SU-DHL-6 (cell line): ENCODE measurements around the gene FAM171A1.

Source experiments
- H2AFZ ChIP-seq: fragments of 200-600 bp; sonication (generic); 2 replicates; pipeline ENCODE4 v1.6.1; 2014; ENCODE audit warnings: low read depth, mild to moderate bottlenecking, moderate library complexity, mixed read lengths, antibody characterized with exemption, low read length; ENCODE audit not compliant: severe bottlenecking
- H3F3A ChIP-seq: fragments of 200-600 bp; shearing (Covaris generic); 2 replicates; pipeline ENCODE4 v1.6.0; 2016; ENCODE audit warnings: antibody characterized with exemption, mild to moderate bottlenecking; ENCODE audit not compliant: insufficient read depth
- H3K27ac ChIP-seq: fragments of 200-600 bp; sonication (generic); 2 replicates; pipeline ENCODE4 v1.5.1; 2016; ENCODE audit warnings: low read depth, mild to moderate bottlenecking, low read length, moderate library complexity, mixed read lengths
- H3K27me3 ChIP-seq: fragments of 200-600 bp; sonication (generic), shearing (Covaris generic); 2 replicates; pipeline ENCODE4 v1.6.0; 2014; ENCODE audit warnings: mild to moderate bottlenecking, low read length
- H3K36me3 ChIP-seq: fragments of 200-600 bp; sonication (generic); 2 replicates; pipeline ENCODE4 v1.6.1; 2014; ENCODE audit warnings: mild to moderate bottlenecking, low read length, mixed read lengths
- H3K4me2 ChIP-seq: fragments of 300-600, 200-600 bp; shearing (Covaris generic), sonication (generic); 2 replicates; pipeline ENCODE4 v1.6.0; 2014; ENCODE audit warnings: low read length, low read depth, mild to moderate bottlenecking; ENCODE audit not compliant: poor library complexity, severe bottlenecking
- H3K4me3 ChIP-seq: fragments of 200-600 bp; sonication (generic); 2 replicates; pipeline ENCODE4 v1.5.1; 2014; ENCODE audit warnings: antibody characterized with exemption, low read length, mild to moderate bottlenecking, mixed read lengths; ENCODE audit not compliant: insufficient read depth, poor library complexity, severe bottlenecking
- H3K79me2 ChIP-seq: fragments of 200-600 bp; sonication (generic); 2 replicates; pipeline ENCODE4 v1.6.1; 2014; ENCODE audit warnings: mild to moderate bottlenecking, low read length, moderate library complexity; ENCODE audit not compliant: insufficient read depth
- H3K9ac ChIP-seq: fragments of 200-600 bp; sonication (generic); 2 replicates; pipeline ENCODE4 v1.7.0; 2014; ENCODE audit warnings: mild to moderate bottlenecking, low read length
- H3K9me2 ChIP-seq: fragments of 200-600 bp; sonication (generic); replicated peaks from 2 replicates; pipeline ENCODE4 v1.6.1; 2014; ENCODE audit warnings: low read length; ENCODE audit not compliant: insufficient read depth
- H3K9me3 ChIP-seq: fragments of 200-600 bp; sonication (generic); 2 replicates; pipeline ENCODE4 v1.6.1; 2014; ENCODE audit warnings: low read length, mixed read lengths; ENCODE audit not compliant: insufficient read depth
- H4K20me1 ChIP-seq: fragments of 200-600 bp; sonication (generic); 2 replicates; pipeline ENCODE4 v1.6.1; 2014; ENCODE audit warnings: low read depth, mild to moderate bottlenecking, antibody characterized with exemption, low read length, moderate library complexity, mixed read lengths
- EZH2phosphoT487 ChIP-seq: fragments of 200-600 bp; sonication (generic), shearing (Covaris generic); conservative IDR thresholded peaks from 2 replicates; pipeline ENCODE4 v1.6.1; 2018; ENCODE audit warnings: mild to moderate bottlenecking, antibody characterized with exemption, low read length, moderate library complexity, mixed read lengths
- TF ChIP-seq, protein P1 (sequence below): fragments of 200-600 bp; sonication (generic); IDR thresholded peaks from one replicate; pipeline ENCODE4 v1.5.1; 2017; ENCODE audit warnings: antibody characterized with exemption, mild to moderate bottlenecking, low read length, moderate library complexity; ENCODE audit not compliant: insufficient read depth, poor library complexity, severe bottlenecking

Gene FAM171A1

DNA sequence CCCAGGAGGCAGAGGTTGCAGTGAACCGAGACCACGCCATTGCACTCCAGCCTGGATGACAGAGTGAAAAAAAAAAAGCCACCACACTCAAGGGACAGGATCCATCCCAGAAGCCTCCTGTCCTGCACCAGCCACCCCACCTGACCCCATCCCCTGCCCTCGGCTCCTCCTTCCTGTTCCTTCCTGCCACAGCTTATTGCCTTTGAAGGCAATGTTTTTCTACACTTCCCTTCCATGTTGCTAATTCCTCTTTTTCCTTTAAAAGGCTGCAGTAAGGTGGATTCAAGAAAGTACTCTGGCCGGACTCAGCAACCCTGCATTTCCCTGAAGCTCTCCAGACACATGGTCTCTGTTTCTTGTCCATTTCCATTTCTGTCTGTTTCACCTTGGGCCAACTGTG lies 80.9 kb downstream of the FAM171A1 start:
- Histone ChIP-seq H3K9ac (no peak overlapping the region), H2AFZ (no peak overlapping the region), H3K27me3 (no peaks in the 10 kb centered on the region)

DNA sequence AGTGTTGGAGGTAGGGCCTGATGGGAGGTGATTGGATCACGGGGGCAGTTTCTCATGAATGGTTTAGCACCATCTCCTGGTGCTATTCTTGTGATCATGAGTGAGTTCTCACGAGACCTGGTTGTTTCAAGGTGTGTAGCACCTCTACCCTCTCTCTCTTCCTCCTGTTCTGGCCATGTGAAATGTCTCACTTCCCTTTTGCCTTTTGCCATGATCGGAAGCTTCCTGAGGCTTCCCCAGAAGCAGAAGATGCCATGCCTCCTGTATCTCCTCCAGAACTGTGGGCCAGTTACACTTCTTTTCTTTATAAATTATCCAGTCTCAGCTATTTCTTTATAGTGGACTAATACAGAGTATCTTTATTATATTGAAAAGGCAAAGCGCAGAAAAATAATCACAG lies 90.1 kb downstream of the FAM171A1 start:
- H3K9me2 ChIP-seq = no peaks in the 10 kb centered on the region
- no peaks in the 10 kb centered on the region for H3K9me3 ChIP-seq
- no peaks in the 10 kb centered on the region for H3K79me2 ChIP-seq
- no peak overlapping the region for H2AFZ ChIP-seq
- H3K27me3 ChIP-seq = no peaks in the 10 kb centered on the region
- H3K4me3 ChIP-seq = no peak overlapping the region
- no peaks in the 10 kb centered on the region for H3F3A ChIP-seq
- no peaks in the 10 kb centered on the region for H3K36me3 ChIP-seq
- no peak overlapping the region for H3K4me2 ChIP-seq
- H4K20me1 ChIP-seq = no peaks in the 10 kb centered on the region
- no peak overlapping the region for H3K27ac ChIP-seq
- TF ChIP-seq EZH2phosphoT487 = no peak
- TF ChIP-seq, protein P1, sequence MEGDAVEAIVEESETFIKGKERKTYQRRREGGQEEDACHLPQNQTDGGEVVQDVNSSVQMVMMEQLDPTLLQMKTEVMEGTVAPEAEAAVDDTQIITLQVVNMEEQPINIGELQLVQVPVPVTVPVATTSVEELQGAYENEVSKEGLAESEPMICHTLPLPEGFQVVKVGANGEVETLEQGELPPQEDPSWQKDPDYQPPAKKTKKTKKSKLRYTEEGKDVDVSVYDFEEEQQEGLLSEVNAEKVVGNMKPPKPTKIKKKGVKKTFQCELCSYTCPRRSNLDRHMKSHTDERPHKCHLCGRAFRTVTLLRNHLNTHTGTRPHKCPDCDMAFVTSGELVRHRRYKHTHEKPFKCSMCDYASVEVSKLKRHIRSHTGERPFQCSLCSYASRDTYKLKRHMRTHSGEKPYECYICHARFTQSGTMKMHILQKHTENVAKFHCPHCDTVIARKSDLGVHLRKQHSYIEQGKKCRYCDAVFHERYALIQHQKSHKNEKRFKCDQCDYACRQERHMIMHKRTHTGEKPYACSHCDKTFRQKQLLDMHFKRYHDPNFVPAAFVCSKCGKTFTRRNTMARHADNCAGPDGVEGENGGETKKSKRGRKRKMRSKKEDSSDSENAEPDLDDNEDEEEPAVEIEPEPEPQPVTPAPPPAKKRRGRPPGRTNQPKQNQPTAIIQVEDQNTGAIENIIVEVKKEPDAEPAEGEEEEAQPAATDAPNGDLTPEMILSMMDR = no peak
- no peak overlapping the region for H3K9ac ChIP-seq

More for the DNA sequence above, 80.9 kb downstream of the FAM171A1 start:
- H3K9me2 ChIP-seq = no peaks in the 10 kb centered on the region
- no peak overlapping the region for H3K27ac ChIP-seq
- H3K4me3 ChIP-seq = no peak overlapping the region
- no peaks in the 10 kb centered on the region for H4K20me1 ChIP-seq
- no peak for TF ChIP-seq EZH2phosphoT487
- TF ChIP-seq, protein P1 = no peak
- no peak overlapping the region for H3K4me2 ChIP-seq
- no peaks in the 10 kb centered on the region for H3K9me3 ChIP-seq
- no peaks in the 10 kb centered on the region for H3K36me3 ChIP-seq
- H3K79me2 ChIP-seq = no peaks in the 10 kb centered on the region
- no peaks in the 10 kb centered on the region for H3F3A ChIP-seq

DNA sequence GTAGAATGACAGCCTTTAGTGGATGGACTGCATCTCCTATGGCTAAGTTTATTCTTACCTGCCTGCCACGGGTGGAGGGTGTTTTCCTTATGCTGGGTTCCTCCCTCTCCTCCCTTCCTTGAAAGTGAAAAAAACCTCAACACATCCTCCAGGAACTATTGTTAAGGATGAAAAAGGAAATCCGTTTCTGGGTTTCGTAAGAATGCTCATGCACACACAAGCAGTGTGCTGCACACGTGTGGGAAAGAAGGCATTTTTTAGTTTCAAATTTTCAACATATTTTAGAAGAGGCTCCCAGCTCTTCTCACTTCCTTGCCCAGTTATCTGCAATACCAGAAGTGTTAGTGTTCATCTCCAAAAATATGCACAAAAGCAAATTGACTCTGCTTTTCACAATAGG lies 90.6 kb downstream of the FAM171A1 start:
- no peaks in the 10 kb centered on the region for H3F3A ChIP-seq
- H3K27ac ChIP-seq = no peak overlapping the region
- H3K79me2 ChIP-seq = no peaks in the 10 kb centered on the region
- no peak overlapping the region for H3K4me2 ChIP-seq
- H3K9me2 ChIP-seq = no peaks in the 10 kb centered on the region
- H3K9me3 ChIP-seq = no peaks in the 10 kb centered on the region
- TF ChIP-seq, protein P1 = no peak
- no peak for TF ChIP-seq EZH2phosphoT487
- no peak overlapping the region for H2AFZ ChIP-seq
- H3K4me3 ChIP-seq = no peak overlapping the region
- H3K27me3 ChIP-seq = no peaks in the 10 kb centered on the region
- no peaks in the 10 kb centered on the region for H4K20me1 ChIP-seq
- no peak overlapping the region for H3K9ac ChIP-seq
- no peaks in the 10 kb centered on the region for H3K36me3 ChIP-seq

DNA sequence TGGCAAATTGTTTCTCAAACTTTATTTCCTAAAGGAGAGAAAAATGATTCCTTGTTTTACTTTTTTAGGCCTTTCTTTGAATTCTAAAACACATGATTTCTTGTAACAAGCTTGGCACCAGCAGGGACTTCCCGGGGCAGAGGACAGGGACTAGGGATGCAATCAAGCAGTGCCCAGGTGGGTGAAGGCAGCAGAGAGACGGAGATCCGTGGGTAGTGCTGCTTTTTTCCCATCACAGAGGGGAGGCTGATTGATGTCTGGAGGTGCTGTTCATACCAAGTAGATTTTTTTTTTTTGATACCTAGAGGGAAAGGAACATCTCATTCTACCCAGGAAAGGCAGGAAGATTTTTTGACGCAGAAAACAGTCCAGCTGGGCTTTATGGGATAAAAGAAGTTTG lies 91.9 kb downstream of the FAM171A1 start:
- H3K9ac ChIP-seq = no peak overlapping the region
- H3K27ac ChIP-seq = no peak overlapping the region
- H3K4me2 ChIP-seq = no peak overlapping the region
- no peaks in the 10 kb centered on the region for H3F3A ChIP-seq
- H3K4me3 ChIP-seq = no peak overlapping the region
- H3K9me3 ChIP-seq = no peaks in the 10 kb centered on the region
- TF ChIP-seq, protein P1 = no peak
- no peak for TF ChIP-seq EZH2phosphoT487
- H2AFZ ChIP-seq = no peak overlapping the region
- H4K20me1 ChIP-seq = no peaks in the 10 kb centered on the region
- H3K36me3 ChIP-seq = no peaks in the 10 kb centered on the region
- no peaks in the 10 kb centered on the region for H3K27me3 ChIP-seq
- H3K79me2 ChIP-seq = no peaks in the 10 kb centered on the region
- no peaks in the 10 kb centered on the region for H3K9me2 ChIP-seq
